NCI-H2029 (cell line): ENCODE measurements around the gene FGFR2.
"Not testable (repeated sequence)": the region's sequence is repeated elsewhere in the genome, so short reads cannot be mapped to it uniquely, and the experiment has no call there.

Experiments
- DNase-seq: peaks from one replicate; lab custom pipeline; 2025; lab: John Stamatoyannopoulos, UW

Gene FGFR2

DNA sequence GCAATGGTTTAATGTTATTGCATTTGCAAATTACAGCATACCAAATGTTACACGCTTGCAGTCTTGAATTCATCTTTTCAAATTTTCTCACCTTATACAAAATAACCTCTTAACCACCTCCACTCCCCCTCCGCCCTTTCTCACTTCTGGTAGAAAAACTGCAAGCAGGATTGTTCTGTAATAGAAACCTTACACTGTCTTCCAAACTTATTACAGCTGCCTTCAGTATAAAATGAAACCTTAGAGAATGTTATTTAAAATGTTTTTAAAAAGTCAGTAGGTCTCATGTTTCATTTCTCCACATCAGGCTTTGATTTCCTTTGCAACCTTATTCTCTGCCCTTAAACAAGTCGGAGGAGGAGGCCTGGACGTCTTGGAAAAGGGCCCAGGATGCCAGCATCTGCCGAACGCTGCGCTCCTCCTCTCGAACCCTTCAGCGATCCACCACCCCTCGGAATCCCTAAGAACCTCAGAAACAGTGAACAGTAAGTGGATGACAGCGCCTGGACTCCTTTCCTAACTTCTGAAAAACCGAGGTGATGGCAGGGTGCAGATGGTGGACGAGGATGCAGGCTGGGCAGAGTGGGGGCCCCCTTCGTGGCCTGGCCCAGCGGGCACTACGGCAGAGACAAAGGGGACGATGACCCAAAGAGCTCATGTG lies 74.0 kb downstream of the FGFR2 start:
- DNase-seq: no peak

DNA sequence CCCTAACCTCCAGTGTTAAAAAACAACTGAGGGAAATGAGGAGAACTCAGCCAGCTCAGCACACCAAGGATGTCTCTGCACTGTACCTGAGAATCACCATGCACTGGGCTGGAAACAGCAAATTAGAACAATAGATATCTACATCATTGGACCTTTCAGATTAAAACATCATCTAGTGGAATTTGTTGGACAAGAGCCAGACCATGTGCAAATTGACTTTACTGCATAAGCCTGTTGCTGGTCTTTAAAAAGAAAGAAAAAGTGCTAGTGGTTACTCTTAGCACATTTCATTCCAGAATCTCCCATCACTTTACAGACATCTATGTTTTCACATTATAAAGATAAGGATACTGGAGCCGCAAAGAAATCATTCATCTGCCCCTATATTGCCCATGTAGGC lies 75.4 kb downstream of the FGFR2 start:
- no peak for DNase-seq

DNA sequence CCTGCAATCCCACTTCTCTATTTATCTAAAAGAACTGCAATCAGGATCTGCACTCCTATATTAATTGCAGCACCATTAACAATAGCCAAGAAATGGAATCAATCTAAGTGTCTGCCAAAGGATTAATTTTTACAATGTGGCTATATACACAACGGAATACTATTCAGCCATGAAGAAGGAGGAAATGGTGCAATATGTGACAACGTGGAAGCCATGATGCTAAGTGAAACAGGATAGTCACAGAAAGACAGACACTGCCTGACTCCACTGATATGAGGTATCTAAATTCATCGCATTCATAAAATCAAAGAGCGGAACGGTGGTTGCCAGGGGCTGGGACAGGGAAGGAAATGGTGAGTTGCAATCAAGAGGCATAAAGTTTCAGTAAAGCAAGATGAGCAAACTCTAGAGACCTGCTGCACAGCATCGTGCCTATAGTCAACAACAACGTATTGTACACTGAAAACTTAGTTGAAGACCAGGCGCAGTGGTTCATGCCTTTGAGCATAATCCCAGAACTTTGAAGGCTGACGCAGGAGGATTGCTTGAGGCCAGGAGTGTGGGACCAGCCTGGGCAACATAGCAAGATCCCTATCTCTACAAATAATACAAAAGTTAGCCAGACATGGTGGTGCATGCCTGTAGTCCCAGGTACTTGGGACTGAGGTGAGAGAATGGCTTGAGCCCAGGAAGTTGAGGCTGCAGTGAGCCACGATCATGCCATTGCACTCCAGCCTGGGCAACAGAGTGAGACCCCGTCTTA lies 76.3 kb downstream of the FGFR2 start:
- DNase-seq: no peak

DNA sequence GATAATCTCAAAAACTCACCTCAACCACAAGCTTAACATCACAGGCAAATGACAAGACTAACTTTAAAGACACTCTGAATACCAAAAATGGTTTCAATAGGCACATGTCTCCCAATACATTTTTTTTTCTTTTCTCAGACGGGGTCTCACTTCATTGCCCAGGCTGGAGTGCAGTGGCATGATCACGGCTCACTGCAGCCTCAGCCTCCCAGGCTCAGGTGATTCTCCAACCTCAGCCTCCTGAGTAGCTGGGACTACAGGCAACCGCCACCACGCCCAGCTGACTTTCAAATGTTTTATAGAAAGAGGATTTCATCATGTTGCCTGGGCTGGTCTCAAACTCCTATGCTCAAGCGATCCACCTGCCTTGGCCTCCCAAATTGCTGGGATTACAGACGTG lies 77.7 kb downstream of the FGFR2 start:
- DNase-seq: not testable (repeated sequence)

DNA sequence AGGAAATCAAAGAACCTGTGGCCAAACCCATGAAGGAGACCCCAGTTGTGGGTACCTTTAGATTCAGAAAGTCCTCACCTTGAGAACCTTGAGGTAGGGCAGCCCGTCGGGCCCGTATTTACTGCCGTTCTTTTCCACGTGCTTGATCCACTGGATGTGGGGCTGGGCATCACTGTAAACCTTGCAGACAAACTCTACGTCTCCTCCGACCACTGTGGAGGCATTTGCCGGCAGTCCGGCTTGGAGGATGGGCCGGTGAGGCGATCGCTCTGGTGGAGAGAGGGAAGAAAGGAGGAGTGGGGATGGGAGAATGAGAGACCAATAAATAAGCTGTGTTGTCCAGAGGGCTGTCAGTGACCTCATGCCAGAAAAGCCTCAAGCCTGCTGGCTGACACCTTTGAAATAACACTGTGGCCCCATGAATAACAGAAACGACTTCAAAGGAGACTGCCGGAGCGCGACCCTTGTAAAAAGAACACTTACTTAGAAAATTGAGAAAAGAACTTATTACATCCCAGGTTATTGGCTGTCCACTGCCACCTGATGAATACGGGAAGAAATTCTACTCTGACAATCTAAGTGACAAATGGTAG lies 78.2 kb downstream of the FGFR2 start:
- no peak for DNase-seq

DNA sequence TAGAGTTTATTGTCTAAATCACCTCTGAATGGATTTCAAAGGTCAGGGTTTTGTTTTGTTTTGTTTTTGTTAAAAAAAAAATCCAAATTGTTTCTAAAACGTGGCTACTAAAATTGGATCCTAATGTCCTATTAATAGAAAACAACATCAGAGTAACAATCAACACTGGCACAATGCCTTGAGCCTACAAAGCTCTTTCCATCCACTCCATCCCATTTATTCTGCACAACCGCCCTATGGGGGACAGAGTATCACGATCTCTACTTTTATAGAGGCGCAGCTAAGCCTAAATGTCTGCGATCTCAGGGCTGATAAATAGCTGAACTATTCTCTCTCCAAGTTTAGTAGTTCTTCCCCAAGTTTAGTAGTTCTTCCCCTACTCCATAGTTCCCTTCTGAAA lies 78.8 kb downstream of the FGFR2 start:
- no peak for DNase-seq

DNA sequence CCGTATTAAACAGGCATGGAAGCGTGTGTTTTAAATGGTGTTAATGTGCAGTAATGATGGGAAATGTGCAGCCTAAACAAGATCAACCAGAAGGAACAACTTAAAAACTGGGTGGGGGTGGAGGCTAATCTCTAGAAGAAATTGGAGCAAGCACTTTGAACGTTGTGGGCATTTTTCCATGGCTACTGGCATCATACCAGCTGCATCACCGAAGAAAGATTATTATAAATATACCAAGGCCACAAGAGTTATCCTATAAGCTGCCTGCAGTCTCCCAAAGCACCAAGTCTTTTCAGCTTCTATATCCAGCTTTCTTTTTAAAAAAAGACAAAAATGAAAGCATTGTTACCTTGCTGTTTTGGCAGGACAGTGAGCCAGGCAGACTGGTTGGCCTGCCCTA lies 79.9 kb downstream of the FGFR2 start:
- DNase-seq: no peak

DNA sequence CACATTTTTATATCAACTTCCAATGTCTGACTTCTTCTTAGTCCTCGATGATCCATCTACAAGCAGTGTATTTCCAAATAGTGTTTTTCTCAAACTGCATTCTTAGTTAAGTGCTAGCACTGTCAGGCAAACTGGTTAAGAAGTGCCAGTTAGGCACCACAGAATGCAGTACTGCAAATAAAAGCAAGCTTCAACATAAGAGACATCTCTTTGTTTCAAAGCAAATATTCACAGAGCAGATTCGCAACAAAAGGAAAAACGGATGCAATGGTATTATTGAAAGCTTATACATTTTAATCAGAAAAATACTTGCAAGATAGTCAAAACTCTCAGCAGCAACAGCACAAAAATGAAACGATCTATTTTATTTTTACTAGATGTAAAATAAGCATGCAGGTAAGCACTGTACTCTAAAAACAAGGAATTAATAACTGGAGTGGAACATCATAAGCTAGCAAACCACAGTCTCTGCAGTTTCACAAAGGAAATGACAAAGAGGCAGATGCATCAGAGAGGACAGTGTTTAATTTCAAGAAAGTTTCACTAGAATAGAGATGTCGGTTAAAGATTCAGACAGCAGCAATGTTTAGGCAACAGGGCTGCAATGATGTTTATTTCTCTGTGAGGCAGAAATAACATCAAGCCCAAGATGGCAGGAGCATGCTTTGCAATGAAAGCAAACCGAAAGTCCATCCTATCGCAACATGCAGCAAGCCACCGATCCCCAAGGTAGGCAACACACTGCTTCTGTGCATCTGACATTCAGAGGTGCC lies 82.0 kb downstream of the FGFR2 start:
- no peak for DNase-seq

DNA sequence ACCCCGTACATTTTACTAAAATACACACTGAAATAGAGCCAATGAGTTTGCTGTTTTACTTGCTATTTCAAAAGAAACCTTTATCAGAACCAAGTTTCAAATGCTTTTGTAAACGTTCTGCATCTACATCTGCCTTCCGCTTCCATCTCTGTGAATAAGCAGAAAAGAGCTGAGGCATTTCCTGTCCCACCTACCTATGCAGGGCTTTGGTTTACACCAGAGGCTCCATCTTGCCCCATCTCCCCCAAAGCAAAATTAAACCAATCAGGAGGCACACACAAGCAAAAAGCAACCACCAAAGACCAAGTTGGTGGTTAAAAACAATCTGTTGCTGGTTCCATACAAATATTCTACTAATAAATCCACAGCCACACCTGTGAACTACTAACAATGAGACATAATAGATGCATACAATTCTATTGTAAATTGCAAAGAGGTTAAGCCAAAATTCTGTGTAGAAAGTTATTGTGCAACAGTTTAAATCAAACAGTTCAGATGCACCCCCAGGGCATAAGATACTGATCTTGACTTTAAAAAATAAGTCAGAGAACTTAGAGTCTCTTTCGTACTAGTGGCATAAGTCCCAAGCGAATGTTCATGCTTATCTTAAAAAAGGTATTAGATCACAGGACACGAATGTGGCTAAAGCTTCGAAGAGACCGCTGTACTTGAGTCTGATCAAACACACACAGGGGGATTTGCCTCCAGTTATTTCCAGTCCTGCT lies 83.9 kb downstream of the FGFR2 start:
- DNase-seq: no peak

DNA sequence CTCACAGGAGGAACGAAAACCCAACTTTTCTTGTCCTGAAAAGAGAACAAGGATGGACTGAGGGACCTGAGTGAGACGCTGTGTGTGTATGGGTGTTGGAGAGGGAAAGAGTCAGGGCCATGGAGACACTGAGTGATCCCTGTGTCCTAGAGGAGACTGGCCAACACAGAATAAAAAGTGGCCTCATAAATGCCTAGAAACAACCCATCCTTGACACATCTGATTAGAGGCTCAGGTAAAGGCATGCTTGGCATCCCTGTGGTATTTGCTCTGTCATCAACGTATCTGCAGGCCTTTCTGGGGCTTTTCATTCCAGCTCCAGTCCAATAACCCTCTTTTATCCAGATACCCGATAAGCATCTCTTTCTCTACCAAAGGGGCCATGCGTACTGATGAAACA lies 86.3 kb downstream of the FGFR2 start:
- DNase-seq: no peak

DNA sequence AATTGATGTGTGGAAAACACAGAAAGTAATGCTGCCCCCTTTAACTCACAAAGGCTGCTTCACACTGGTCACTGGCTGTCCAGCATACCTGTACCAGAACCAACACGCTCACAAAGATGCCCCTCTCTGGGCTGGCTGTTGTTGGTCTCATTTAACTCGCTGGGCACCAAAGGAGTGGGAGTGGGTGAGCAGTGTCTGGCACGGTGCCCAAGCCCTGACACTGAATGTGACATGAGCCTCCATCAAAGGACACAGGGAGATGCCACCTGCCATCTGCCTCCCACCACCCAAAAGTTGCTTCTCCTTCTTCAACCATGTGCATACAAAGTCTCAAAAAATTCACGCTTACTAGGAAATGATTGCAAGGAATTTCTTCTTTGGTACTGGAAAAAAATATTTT lies 86.8 kb downstream of the FGFR2 start:
- no peak for DNase-seq

DNA sequence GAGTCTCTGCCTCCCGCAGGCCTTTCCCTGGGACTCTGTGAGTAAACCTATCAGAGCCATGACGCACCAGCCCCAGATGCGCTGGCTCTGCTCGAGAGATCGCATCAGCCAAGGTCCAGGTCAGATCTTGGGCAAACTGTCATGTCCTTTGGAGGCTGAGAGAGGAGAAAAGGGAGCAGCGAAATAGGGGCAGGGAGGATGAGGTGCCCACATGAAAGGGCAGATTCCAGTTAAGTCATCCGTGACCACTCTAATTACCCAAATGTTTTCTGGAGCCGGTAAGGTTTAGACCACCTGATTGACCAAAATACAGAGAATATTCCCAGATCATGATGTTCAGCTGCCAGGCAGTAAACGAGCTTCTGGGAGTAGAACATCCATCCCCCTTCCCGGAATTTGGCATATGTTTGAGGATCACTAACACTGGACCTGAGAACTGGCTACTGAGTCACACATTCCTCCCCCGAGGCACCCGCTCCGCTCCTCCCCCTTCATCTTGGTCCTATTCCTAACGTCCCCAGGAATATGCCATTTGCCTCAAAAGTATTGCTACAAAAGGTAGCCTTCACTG lies 88.0 kb downstream of the FGFR2 start:
- DNase-seq: no peak

DNA sequence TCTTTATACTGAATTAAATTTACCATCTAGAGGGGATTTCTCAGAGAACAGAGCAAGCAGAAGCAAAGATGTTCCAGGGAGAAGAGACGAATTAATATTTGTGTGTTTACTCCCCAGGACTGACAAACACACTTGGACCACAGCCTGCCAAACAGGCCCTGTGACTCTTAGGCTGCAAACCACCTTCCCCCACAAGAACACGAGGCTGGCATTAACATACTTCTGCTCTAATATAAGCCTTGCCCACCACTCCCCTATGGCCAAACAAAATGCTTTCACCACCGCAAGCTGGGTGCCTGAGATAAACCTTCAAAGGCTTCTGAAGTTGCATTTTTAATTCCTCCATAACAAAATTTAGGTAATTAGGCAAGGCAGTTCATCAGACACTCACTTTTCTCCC lies 88.4 kb downstream of the FGFR2 start:
- no peak for DNase-seq

DNA sequence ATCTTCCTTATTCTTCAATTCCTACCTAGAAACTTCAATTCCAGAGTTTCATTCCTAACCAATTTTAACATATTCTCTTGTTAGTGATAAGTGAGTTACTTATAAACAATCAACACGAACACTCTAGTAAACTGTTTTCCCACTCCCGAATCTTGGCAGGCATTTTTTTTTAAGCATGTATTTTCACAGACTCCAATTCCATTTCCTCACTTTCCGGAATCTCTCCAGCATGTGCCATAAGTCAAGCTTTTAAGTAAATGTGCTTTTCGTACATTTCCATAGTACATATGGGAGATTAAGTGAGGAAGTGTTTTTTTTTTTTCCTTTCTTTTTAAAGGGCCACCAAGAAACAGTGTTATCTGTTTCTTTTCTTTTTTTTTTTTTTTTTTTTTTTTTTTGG lies 89.1 kb downstream of the FGFR2 start:
- no peak for DNase-seq

DNA sequence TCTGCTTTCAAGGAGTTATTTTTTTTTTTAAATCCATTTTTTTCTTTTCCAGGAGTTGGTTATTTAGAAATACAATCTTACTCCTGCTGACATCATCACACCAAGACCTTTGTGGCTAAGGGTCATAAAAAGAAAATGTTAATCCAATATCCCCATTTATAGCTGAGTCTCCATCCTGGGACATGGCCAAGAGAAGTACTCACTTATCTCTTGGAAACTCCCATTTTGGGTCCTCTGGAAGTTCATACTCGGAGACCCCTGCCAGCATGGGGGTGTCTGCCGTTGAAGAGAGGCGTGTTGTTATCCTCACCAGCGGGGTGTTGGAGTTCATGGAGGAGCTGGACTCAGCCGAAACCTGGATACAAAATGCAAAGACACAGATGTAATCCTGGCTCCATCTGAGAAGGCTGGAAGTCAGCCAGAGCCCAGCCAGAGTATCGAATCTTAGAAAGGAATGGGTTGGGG lies 94.6 kb downstream of the FGFR2 start:
- no peak for DNase-seq

DNA sequence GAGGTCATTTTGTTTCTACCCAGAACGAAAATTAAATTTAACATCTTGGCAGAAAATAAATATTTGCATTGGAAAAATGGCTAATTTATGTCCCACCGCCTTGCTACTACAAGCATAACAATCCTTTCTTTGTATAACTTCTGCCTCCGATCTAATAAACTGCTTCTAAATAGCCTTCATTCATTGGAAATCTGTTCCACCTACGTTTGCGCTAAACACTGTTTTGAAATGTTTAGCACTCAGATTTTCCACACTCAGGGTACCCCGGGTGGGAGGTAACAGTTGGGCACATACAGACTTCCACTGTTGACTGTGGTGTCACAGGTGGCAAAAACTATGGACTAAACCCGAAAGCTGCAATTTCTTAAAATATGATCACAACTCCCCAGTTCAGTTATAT lies 96.4 kb downstream of the FGFR2 start:
- DNase-seq: no peak

DNA sequence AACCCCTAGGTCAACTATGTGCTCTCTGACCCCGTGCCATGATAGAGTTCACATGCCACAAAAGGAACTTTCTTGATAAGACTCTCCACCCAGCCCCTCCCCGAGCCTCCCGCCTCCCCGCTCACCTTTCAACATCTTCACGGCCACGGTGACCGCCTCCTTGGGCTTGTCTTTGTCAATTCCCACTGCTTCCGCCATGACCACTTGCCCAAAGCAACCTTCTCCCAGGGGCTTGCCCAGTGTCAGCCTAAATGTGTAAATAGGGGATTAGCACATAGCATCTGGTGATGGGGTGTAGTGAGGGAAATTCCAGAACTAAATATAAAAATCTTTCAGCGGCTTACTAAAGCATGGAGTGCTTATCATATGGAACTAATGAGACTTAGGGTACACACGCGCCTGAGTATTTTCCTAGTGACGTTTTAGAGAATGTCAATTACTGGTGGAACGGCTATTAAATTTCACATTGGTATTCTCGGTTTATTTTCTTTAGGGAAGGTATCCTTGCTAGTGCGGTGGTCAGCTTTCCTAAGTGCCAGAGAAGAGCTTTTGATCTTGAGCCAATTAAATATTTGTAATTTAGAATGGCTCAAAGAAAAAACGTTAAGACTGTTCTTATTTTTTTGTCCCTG lies 97.4 kb downstream of the FGFR2 start:
- DNase-seq: no peak

DNA sequence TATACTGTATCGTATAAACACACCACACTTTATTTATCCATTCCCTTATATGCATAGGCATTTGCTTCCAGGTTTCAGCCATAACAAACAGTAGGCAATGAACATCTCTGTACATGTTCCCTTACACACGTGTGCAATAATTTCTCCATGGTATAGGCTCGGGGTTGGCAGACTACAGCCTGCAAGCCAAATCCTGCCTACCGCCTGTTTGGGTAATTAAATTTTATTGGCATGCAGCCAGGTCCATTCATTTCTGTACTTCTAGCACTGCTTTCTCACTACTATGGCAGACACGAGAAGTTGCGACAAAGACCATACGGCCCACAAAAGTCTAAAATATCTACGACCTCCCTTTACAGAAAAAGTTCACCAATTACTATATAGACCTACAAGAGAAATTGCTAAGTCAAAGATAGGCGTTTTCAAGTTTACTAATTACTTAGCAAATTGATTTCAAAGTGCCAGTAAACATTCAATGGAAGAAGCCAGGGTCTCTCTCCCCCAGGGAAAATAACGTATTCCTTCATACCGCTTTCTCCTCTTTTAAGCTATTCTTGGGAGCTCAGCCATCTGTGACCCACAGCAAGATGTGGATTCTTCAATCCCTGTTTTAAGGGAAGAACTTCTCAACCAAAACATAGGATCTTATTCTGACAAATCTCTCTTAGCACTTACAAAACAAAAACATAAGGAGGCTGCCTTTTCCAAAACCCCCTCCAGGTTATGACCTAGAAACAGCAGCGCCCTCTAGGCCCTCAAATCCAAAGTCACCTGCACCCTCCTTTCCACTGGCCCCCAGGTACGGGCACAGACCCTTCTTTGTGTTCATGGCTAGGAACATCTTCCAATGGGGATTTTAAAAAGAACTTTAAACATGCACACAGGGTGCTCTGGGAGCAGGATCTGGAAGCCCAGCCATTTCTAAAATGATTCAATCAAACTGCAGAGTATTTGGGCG lies 100.5 kb downstream of the FGFR2 start:
- no peak for DNase-seq

DNA sequence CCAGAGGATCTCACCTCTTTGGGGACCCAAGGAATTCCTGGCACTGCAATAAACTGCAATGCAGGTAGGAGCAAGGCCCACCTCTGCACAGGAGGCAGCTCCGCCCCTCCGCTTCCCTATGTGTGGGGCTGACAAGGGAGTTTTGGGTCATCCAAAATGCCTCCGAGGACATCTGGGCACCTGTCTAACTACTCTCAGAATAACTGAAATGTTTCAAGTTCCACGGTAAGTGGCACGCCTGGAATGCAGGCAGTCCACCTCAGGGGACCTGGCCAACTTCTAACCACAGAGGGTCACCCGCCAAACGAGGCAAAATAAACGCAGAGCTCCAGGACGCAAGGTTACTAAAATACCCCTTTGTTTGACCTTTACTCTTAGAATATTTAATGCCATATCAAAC lies 102.5 kb downstream of the FGFR2 start:
- DNase-seq: no peak

DNA sequence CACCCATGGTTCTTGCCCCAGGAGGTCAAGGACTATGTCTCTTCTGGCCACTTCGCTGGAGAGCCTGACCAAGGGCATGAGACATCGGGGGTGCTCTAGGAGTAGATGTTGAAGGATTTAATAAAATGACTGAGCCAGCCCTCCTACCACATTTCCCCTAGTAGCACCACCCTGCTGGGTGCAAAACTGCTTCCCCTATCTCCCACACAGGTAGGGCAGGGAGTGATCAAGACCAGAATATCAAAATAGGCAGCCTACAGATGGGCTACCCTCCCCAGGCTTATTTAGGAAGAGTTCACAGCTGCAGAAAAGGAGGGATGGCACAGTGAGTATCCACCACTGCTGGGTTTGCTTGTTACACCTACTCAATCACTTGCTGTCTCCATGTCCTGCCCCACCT lies 103.9 kb downstream of the FGFR2 start:
- DNase-seq: no peak
